Measurements from ENCODE around the gene PALM3.

- TF ChIP-seq CTCF (IDR thresholded peaks at IDR 0.05) (no peak), POLR2A (IDR thresholded peaks at IDR 0.05) (no peak), POLR2AphosphoS5 (IDR thresholded peaks at IDR 0.05; ENCODE audit: insufficient read depth in 1 of 2, low read depth in 1 of 2) (no peak)
Observed at GRCh38 chr19:14062558-14062855, 631 bp upstream of the PALM3 start.

Data from vagina (tissue), 2 donors.